Measurements from ENCODE around the gene GPC5. TPM values are rescaled to one million over a fixed set of nuclear protein-coding genes. Genes with fewer than 3 reads are reported as not detected.

The GPC5 gene
- total RNA-seq, 2 donors from 2014 or later, result 0.22 to 0.51 TPM

DNA sequence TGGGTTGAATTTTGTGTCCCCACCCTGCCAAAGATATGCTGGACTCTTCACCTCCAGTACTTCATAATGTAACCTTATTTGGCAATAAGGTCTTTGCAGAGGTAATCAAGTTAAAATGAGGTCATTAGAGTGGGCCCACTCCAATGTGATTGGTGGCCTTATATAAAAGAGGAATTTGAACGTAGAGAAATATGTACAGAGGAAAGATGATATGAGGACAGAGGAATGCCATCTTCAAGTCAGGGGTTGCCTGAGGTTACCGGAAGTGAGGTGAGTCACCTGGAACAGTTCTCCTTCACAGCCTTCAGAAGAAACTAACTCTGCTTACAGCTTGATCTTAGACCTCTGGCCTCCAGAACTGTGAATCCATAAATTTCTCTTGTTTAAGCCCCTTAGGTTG, 69.9 kb downstream of the GPC5 start:
- DNase-seq, result no peak
- Mint-ChIP-seq H3K27ac (no peak overlapping the region), H3K4me3 (no peak overlapping the region), H3K9me3 (no peaks in the 10 kb centered on the region), H3K4me1 (no peaks in the 10 kb centered on the region), H3K36me3 (ENCODE audit: low read depth) (no peaks in the 10 kb centered on the region), H3K27me3 (ENCODE audit: insufficient read depth) (no peaks in the 10 kb centered on the region)
- TF ChIP-seq CTCF (conservative IDR thresholded peaks at IDR 0.05), result no peak
- no peaks in the 10 kb centered on the region for H3K36me3 ChIP-seq (ENCODE audit: control insufficient read depth, insufficient read depth, low read length)
- WGBS, 2 experiments (ENCODE audit: insufficient coverage in 1 of 2, insufficient read length in 1 of 2), result 94% methylated on average over 2 of the region's 2 CpGs; no CpG with 5 or more reads in 1 of the 2 experiments
- H3K4me3 ChIP-seq (ENCODE audit: low read length), result no peak overlapping the region
- no peaks in the 10 kb centered on the region for H3K27me3 ChIP-seq (ENCODE audit: control insufficient read depth, insufficient read depth, low read length, poor library complexity, severe bottlenecking)
- no peak overlapping the region for H3K9ac ChIP-seq (ENCODE audit: extremely low read depth, low read length, poor library complexity, severe bottlenecking)
- no peak overlapping the region for H3K27ac ChIP-seq (ENCODE audit: low read depth, low read length)
- H3K9me3 ChIP-seq (ENCODE audit: control insufficient read depth, low read length), result no peaks in the 10 kb centered on the region
- H3K4me1 ChIP-seq (ENCODE audit: control insufficient read depth, insufficient read depth, low read length), result no peaks in the 10 kb centered on the region

DNA sequence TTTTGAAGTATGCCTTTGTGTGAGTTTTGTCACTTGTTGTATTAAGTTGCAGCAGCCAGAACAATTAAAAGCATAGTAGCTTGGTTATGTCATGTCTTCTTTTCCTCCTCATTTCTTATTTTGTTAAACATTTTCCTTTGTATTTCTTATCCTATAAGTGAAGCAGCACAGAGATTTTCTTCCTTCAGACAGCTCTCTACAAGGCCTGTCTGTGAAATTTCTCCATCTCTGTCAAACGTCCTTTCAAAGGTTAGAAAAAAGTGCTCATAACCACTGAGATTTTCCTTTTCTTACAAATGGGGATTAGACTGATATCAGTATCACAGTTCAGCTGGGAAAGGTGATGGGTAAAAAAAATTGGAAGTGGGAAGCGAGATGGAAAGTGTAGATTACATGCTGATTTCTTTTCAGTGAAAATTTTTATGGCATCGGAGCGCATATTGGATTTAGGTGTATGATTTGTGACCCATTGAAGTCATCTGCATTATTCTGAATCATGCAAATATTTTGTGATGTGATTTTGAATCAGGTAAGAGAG, 71.7 kb downstream of the GPC5 start:
- Histone ChIP-seq H3K9me3 (ENCODE audit: control insufficient read depth, low read length) (no peaks in the 10 kb centered on the region), H3K4me1 (ENCODE audit: control insufficient read depth, insufficient read depth, low read length) (no peaks in the 10 kb centered on the region), H3K36me3 (ENCODE audit: control insufficient read depth, insufficient read depth, low read length) (no peaks in the 10 kb centered on the region), H3K27ac (ENCODE audit: low read depth, low read length) (no peak overlapping the region), H3K9ac (ENCODE audit: extremely low read depth, low read length, poor library complexity, severe bottlenecking) (no peak overlapping the region), H3K27me3 (ENCODE audit: control insufficient read depth, insufficient read depth, low read length, poor library complexity, severe bottlenecking) (no peaks in the 10 kb centered on the region), H3K4me3 (ENCODE audit: low read length) (no peak overlapping the region)
- H3K27ac Mint-ChIP-seq, result no peak overlapping the region
- H3K27me3 Mint-ChIP-seq (ENCODE audit: insufficient read depth), result no peaks in the 10 kb centered on the region
- 87% methylated on average over 3 to 4 of the region's 4 CpGs for WGBS, 2 experiments (ENCODE audit: insufficient coverage in 1 of 2, insufficient read length in 1 of 2)
- no peak for TF ChIP-seq CTCF (conservative IDR thresholded peaks at IDR 0.05)
- no peak for DNase-seq
- H3K9me3 Mint-ChIP-seq, result no peaks in the 10 kb centered on the region
- no peak overlapping the region for H3K4me3 Mint-ChIP-seq
- no peaks in the 10 kb centered on the region for H3K36me3 Mint-ChIP-seq (ENCODE audit: low read depth)
- no peaks in the 10 kb centered on the region for H3K4me1 Mint-ChIP-seq

DNA sequence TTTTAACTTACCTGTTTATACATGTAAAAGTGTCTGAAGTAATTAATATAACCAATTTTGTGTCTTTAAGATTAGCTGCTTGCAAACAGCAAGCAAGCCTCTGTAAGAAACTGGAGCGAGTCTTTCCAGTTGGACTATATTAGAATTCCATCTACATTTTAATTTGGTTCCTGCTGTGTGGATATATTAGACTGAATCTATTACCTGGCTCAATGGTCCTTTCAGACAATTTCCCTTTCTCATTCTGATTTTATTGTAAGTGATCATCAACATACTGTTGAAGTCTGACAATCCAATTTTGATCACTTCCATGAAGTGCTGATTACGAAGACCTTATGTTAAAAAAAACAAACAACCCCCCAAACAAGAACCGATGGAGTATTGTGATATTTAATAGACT, 72.3 kb downstream of the GPC5 start:
- Mint-ChIP-seq H3K4me1 (no peaks in the 10 kb centered on the region), H3K4me3 (no peak overlapping the region), H3K9me3 (no peaks in the 10 kb centered on the region), H3K27ac (no peak overlapping the region), H3K36me3 (ENCODE audit: low read depth) (no peaks in the 10 kb centered on the region), H3K27me3 (ENCODE audit: insufficient read depth) (no peaks in the 10 kb centered on the region)
- no peak overlapping the region for H3K9ac ChIP-seq (ENCODE audit: extremely low read depth, low read length, poor library complexity, severe bottlenecking)
- H3K27ac ChIP-seq (ENCODE audit: low read depth, low read length), result no peak overlapping the region
- WGBS, 2 experiments (ENCODE audit: insufficient coverage in 1 of 2, insufficient read length in 1 of 2), result 84% methylated on average over 2 of the region's 3 CpGs; no CpG with 5 or more reads in 1 of the 2 experiments
- TF ChIP-seq CTCF (conservative IDR thresholded peaks at IDR 0.05), result no peak
- no peak overlapping the region for H3K4me3 ChIP-seq (ENCODE audit: low read length)
- DNase-seq, result no peak
- no peaks in the 10 kb centered on the region for H3K4me1 ChIP-seq (ENCODE audit: control insufficient read depth, insufficient read depth, low read length)
- H3K27me3 ChIP-seq (ENCODE audit: control insufficient read depth, insufficient read depth, low read length, poor library complexity, severe bottlenecking), result no peaks in the 10 kb centered on the region
- no peaks in the 10 kb centered on the region for H3K36me3 ChIP-seq (ENCODE audit: control insufficient read depth, insufficient read depth, low read length)
- no peaks in the 10 kb centered on the region for H3K9me3 ChIP-seq (ENCODE audit: control insufficient read depth, low read length)
